SK-N-MC (cell line): ENCODE results near the gene XPC.

Source experiments
- FOXP2 ChIP-seq: optimal IDR thresholded peaks from 2 replicates; pipeline ENCODE3; 2011; ENCODE audit warnings: mild to moderate bottlenecking, moderate library complexity; ENCODE audit not compliant: insufficient read depth; ENCODE audit errors: extremely low read length, control extremely low read depth
- POLR2AphosphoS5 ChIP-seq: IDR thresholded peaks from 2 replicates; pipeline ENCODE4 v1.6.1; 2012; ENCODE audit warnings: mild to moderate bottlenecking, low read depth, low read length, borderline replicate concordance

GRCh38 chr3:14145670-14146380 lies 32.6 kb downstream of the XPC start:
- no peak for TF ChIP-seq POLR2AphosphoS5
- TF ChIP-seq FOXP2 = no peak
